HEK293T (cell line): ENCODE results near the gene ZBTB4.

ENCODE experiments used
- BHLHE40 ChIP-seq: fragments of 450-650 bp; IDR thresholded peaks from 2 replicates; pipeline ENCODE4 v1.6.1; 2016; ENCODE audit warnings: mild to moderate bottlenecking, moderate library complexity, borderline replicate concordance
- FOXM1 ChIP-seq: fragments of 450-650 bp; IDR thresholded peaks from 2 replicates; pipeline ENCODE4 v1.6.1; 2017; ENCODE audit warnings: mild to moderate bottlenecking, borderline replicate concordance
- HDGF ChIP-seq: fragments of 450-650 bp; IDR thresholded peaks from 2 replicates; pipeline ENCODE4 v1.6.1; 2017; ENCODE audit warnings: antibody characterized with exemption, borderline replicate concordance
- SUZ12 ChIP-seq: fragments of 450-650 bp; IDR thresholded peaks from 2 replicates; pipeline ENCODE4 v1.6.1; 2016; ENCODE audit warnings: mild to moderate bottlenecking

DNA sequence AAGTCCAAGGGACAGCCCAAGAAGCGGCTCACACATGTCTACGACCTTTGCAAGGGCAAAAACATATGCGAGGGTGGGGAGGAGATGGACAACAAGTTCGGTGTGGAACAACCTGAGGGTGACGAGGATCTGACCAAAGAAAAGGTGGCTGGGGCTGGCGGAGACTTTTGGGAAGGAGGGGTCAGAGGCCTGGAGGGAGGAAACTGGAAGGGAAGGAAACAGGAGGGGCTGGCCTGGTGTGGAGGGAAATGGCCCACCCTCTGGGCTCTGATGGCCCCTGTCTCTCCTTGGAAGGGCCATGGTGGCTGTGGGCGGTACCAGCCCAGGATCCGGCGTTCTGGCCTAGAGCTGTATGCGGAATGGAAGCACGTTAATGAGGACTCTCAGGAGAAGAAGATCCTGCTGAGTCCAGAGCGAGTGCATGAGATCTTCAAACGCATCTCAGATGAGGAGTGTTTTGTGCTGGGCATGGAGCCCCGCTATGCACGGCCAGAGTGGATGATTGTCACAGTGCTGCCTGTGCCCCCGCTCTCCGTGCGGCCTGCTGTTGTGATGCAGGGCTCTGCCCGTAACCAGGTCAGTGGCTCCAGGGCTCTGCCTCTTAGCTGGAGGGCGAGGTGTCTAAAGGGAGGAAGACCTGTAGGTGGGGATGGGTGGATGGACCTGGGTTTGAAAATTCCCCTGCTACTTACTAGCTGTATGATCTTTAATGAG is 17.2 kb upstream of the ZBTB4 start:
- no peak for TF ChIP-seq HDGF
- no peak for TF ChIP-seq BHLHE40
- no peak for TF ChIP-seq FOXM1
- TF ChIP-seq SUZ12: no peak
